Tibial artery (tissue), 4 donors: ENCODE results near the gene MEIS3.
"Not testable (repeated sequence)": the region's sequence is repeated elsewhere in the genome, so short reads cannot be mapped to it uniquely, and the experiment has no call there.

ENCODE experiments used
- DNase-seq, 2 donors: peaks; one replicate each; pipeline ENCODE4 v3.0.0-alpha.2; 2019
- H3K27ac ChIP-seq, 2 donors: fragments of 200-600 bp; sonication (generic) in 1 of 2; 1 replicate in 1 of 2; 2 replicates in 1 of 2; pipeline ENCODE4 v1.5.1; 2018 to 2019; ENCODE audit warnings: mild to moderate bottlenecking in 1 of 2
- H3K27me3 ChIP-seq, 2 donors: fragments of 200-600 bp; sonication (generic) in 1 of 2; one replicate each; pipeline versions ENCODE4 v1.5.1 to v1.6.0; 2016 to 2019
- H3K36me3 ChIP-seq, 3 donors: fragments of 200-600 bp; sonication (generic) in 2 of 3; one replicate each; pipeline ENCODE4 v1.5.1; 2016 to 2019; ENCODE audit warnings: mild to moderate bottlenecking in 2 of 3
- H3K4me1 ChIP-seq, 4 donors: fragments of 200-600 bp; sonication (generic) in 2 of 4; 1 replicate in 3 of 4; 2 replicates in 1 of 4; pipeline ENCODE4 v1.5.1; 2016 to 2019
- H3K4me3 ChIP-seq, 2 donors: fragments of 200-600 bp; sonication (generic) in 1 of 2; 1 replicate in 1 of 2; 2 replicates in 1 of 2; pipeline ENCODE4 v1.5.1; 2018 to 2019; ENCODE audit warnings: mild to moderate bottlenecking in 2 of 2
- H3K9me3 ChIP-seq, 3 donors: fragments of 200-600 bp; sonication (generic) in 1 of 3; one replicate each; pipeline ENCODE4 v1.5.1; 2016 to 2019
- CTCF ChIP-seq, 2 experiments: fragments of 200-600 bp in 1 of 2; fragments of 450-650 bp in 1 of 2; IDR thresholded peaks; one replicate each; pipeline ENCODE4 v1.5.1; 2017 to 2019; ENCODE audit warnings: antibody characterized with exemption in 2 of 2, mild to moderate bottlenecking in 1 of 2, moderate library complexity in 1 of 2
- intact Hi-C: fragments of 100-400 bp; cut with DNase I; formaldehyde crosslinking; loops from one replicate; pipeline ENCODE4 v1.15.0; 2023; ENCODE audit warnings: low total_unique reads

Gene MEIS3

GRCh38 chr19:47398707-47399597 is 20.4 kb downstream of the MEIS3 start:
- Histone ChIP-seq H3K27ac (no peak overlapping the region), H3K4me3 (no peak overlapping the region), H3K4me1 (no peaks in the 10 kb centered on the region), H3K27me3 (peaks cover 0 to 43% of the 10 kb centered on the region in 2 donors), H3K36me3 (no peaks in the 10 kb centered on the region), H3K9me3 (no peaks in the 10 kb centered on the region)
- no peak for TF ChIP-seq CTCF (IDR thresholded peaks at IDR 0.05)
- no peak for DNase-seq
- intact Hi-C loops = no loop called here

GRCh38 chr19:47391510-47392223 is 27.7 kb downstream of the MEIS3 start:
- peaks cover 0 to 16% of the 10 kb centered on the region in 2 donors for H3K27me3 ChIP-seq
- H3K4me1 ChIP-seq = peaks cover 0 to 9% (median 1%) of the 10 kb centered on the region in 4 donors
- intact Hi-C loops = loop anchor here (1.0 kb wide), 1 partner anchor 95 kb away; no protein-coding TSS in a partner anchor
- H3K36me3 ChIP-seq = no peaks in the 10 kb centered on the region
- H3K27ac ChIP-seq = no peak overlapping the region
- no peaks in the 10 kb centered on the region for H3K9me3 ChIP-seq
- peak; percentile 66 to 83 for DNase-seq
- H3K4me3 ChIP-seq = no peak overlapping the region
- peak; percentile 86 to 89 for TF ChIP-seq CTCF (IDR thresholded peaks at IDR 0.05)

GRCh38 chr19:47390533-47391488 is 28.5 kb downstream of the MEIS3 start:
- Histone ChIP-seq H3K4me1 (peaks cover 0 to 9% (median 1%) of the 10 kb centered on the region in 4 donors), H3K9me3 (no peaks in the 10 kb centered on the region), H3K4me3 (no peak overlapping the region), H3K27me3 (peaks cover 0 to 16% of the 10 kb centered on the region in 2 donors), H3K27ac (no peak overlapping the region), H3K36me3 (no peaks in the 10 kb centered on the region)
- TF ChIP-seq CTCF (IDR thresholded peaks at IDR 0.05) = no peak
- intact Hi-C loops = loop anchor here (1.0 kb wide), 1 partner anchor 95 kb away; no protein-coding TSS in a partner anchor
- DNase-seq = no peak

GRCh38 chr19:47389150-47389556 is 30.2 kb downstream of the MEIS3 start:
- Histone ChIP-seq H3K4me3 (no peak overlapping the region), H3K4me1 (peaks cover 0 to 9% (median 1%) of the 10 kb centered on the region in 4 donors), H3K27me3 (peaks cover 0 to 16% of the 10 kb centered on the region in 2 donors), H3K9me3 (no peaks in the 10 kb centered on the region), H3K27ac (no peak overlapping the region), H3K36me3 (no peaks in the 10 kb centered on the region)
- intact Hi-C loops = no loop called here
- DNase-seq = no peak
- no peak for TF ChIP-seq CTCF (IDR thresholded peaks at IDR 0.05)

- H3K27ac ChIP-seq, H3K4me3 ChIP-seq, H3K36me3 ChIP-seq, DNase-seq, intact Hi-C loops, H3K4me1 ChIP-seq, H3K9me3 ChIP-seq: not testable (repeated sequence)
- H3K27me3 ChIP-seq = peaks cover 0 to 16% of the 10 kb centered on the region in 2 donors
Observed at GRCh38 chr19:47388721-47389120, 30.6 kb downstream of the MEIS3 start.

GRCh38 chr19:47387623-47388022 is 31.7 kb downstream of the MEIS3 start:
- H3K4me3 ChIP-seq, H3K4me1 ChIP-seq, intact Hi-C loops, H3K27ac ChIP-seq, H3K9me3 ChIP-seq, DNase-seq, H3K36me3 ChIP-seq: not testable (repeated sequence)
- peaks cover 0 to 14% of the 10 kb centered on the region in 2 donors for H3K27me3 ChIP-seq

- H3K4me1 ChIP-seq, intact Hi-C loops, DNase-seq, H3K9me3 ChIP-seq, H3K4me3 ChIP-seq, H3K27ac ChIP-seq, H3K27me3 ChIP-seq: not testable (repeated sequence)
- H3K36me3 ChIP-seq = peaks cover 9 to 11% (median 10%) of the 10 kb centered on the region in 3 donors
Observed at GRCh38 chr19:47386582-47386981, 32.7 kb downstream of the MEIS3 start.

- H3K4me3 ChIP-seq, intact Hi-C loops: not testable (repeated sequence)
- H3K36me3 ChIP-seq = peaks cover 29 to 32% (median 30%) of the 10 kb centered on the region in 3 donors
Observed at GRCh38 chr19:47384533-47384932, 34.8 kb downstream of the MEIS3 start.

GRCh38 chr19:47383890-47384289 is 35.4 kb downstream of the MEIS3 start:
- DNase-seq, H3K27ac ChIP-seq, H3K4me1 ChIP-seq, intact Hi-C loops, H3K4me3 ChIP-seq, H3K27me3 ChIP-seq, H3K9me3 ChIP-seq: not testable (repeated sequence)
- peaks cover 30 to 37% (median 35%) of the 10 kb centered on the region in 3 donors for H3K36me3 ChIP-seq

More at GRCh38 chr19:47384533-47384932, 34.8 kb downstream of the MEIS3 start:
- H3K4me1 ChIP-seq, H3K27me3 ChIP-seq, H3K9me3 ChIP-seq, H3K27ac ChIP-seq, DNase-seq: not testable (repeated sequence)
